Esophagus (tissue), 2 donors: ENCODE data around the gene MRGPRD. TPM values are rescaled to one million over a fixed set of nuclear protein-coding genes. Genes with fewer than 3 reads are reported as not detected.
A peak's percentile ranks its signal among the peaks of the same experiment; 100 is the strongest.

Experiments used
- H3K27ac ChIP-seq, 2 donors: one replicate each; pipeline ENCODE4 v1.5.1; 2013; ENCODE audit warnings: low read depth in 2 of 2, mild to moderate bottlenecking in 2 of 2, inconsistent platforms in 1 of 2, low read length in 1 of 2, moderate library complexity in 1 of 2
- H3K27me3 ChIP-seq, 2 donors: one replicate each; pipeline ENCODE4 v1.6.1; 2013; ENCODE audit warnings: low read length in 2 of 2, control low read depth in 1 of 2, mild to moderate bottlenecking in 1 of 2; ENCODE audit not compliant: insufficient read depth in 2 of 2, control insufficient read depth in 1 of 2
- H3K36me3 ChIP-seq, 2 donors: one replicate each; pipeline ENCODE4 v1.6.1; 2013; ENCODE audit warnings: low read length in 1 of 2; ENCODE audit not compliant: control insufficient read depth in 2 of 2, insufficient read depth in 2 of 2
- H3K4me1 ChIP-seq, 2 donors: one replicate each; pipeline ENCODE4 v1.6.1; 2013; ENCODE audit warnings: low read length in 1 of 2; ENCODE audit not compliant: control insufficient read depth in 2 of 2, insufficient read depth in 2 of 2
- H3K4me3 ChIP-seq, 2 donors: one replicate each; pipeline ENCODE4 v1.5.1; 2013; ENCODE audit warnings: low read length in 2 of 2, mild to moderate bottlenecking in 2 of 2, low read depth in 1 of 2, moderate library complexity in 1 of 2
- H3K9me3 ChIP-seq, 2 donors: one replicate each; pipeline ENCODE4 v1.6.1; 2013; ENCODE audit warnings: mild to moderate bottlenecking in 2 of 2, low read depth in 1 of 2, low read length in 1 of 2, moderate library complexity in 1 of 2; ENCODE audit not compliant: control insufficient read depth in 2 of 2, insufficient read depth in 1 of 2
- WGBS, 2 donors: extraction: QIAGEN DNeasy Blood & Tissue Kit; methylation state at CpG; one replicate each; pipeline ENCODE4 v1.1.7; 2013; 5-methylcytosine and 5-hydroxymethylcytosine counted together
- polyA plus RNA-seq, 2 donors: library from polyadenylated mRNA; stranded (reverse); fragments of 200-250 nt; gene quantifications; one replicate each; pipeline ENCODE4 v1.2.3, GENCODE V29; 2013
- donor health status: healthy with polysubstance abuse.
- donor health status: Bipolar disorder and iron deficiency.

Gene MRGPRD
- polyA plus RNA-seq, 2 donors, result not detected

- Histone ChIP-seq H3K27me3 (no peaks in the 10 kb centered on the region), H3K9me3 (no peaks in the 10 kb centered on the region), H3K36me3 (peaks cover 7 to 40% of the 10 kb centered on the region in 2 donors), H3K4me1 (no peaks in the 10 kb centered on the region), H3K4me3 (no peak overlapping the region), H3K27ac (peak overlapping the region; percentile 3 to 28)
- WGBS, 2 donors, result 84 to 86% methylated on average over 18 of the region's 18 CpGs
Observed at GRCh38 chr11:68941324-68942094, 39.3 kb downstream of the MRGPRD start.

- WGBS, 2 donors, result 86 to 90% methylated on average over 20 of the region's 20 CpGs
- H3K4me1 ChIP-seq, result no peaks in the 10 kb centered on the region
- H3K27ac ChIP-seq, result peak overlapping the region; percentile 3 to 28
- H3K9me3 ChIP-seq, result no peaks in the 10 kb centered on the region
- no peak overlapping the region for H3K4me3 ChIP-seq
- peaks cover 7 to 45% of the 10 kb centered on the region in 2 donors for H3K36me3 ChIP-seq
- H3K27me3 ChIP-seq, result no peaks in the 10 kb centered on the region
Observed at GRCh38 chr11:68940651-68941323, 40.0 kb downstream of the MRGPRD start.

- peaks cover 7 to 48% of the 10 kb centered on the region in 2 donors for H3K36me3 ChIP-seq
- H3K27ac ChIP-seq, result peak overlapping the region in 1 of 2 donors; percentile 20
- no peak overlapping the region for H3K4me3 ChIP-seq
- no peaks in the 10 kb centered on the region for H3K4me1 ChIP-seq
- H3K9me3 ChIP-seq, result no peaks in the 10 kb centered on the region
- no peaks in the 10 kb centered on the region for H3K27me3 ChIP-seq
- 83 to 85% methylated on average over 33 of the region's 33 CpGs for WGBS, 2 donors
Observed at GRCh38 chr11:68939583-68940555, 40.9 kb downstream of the MRGPRD start.

DNA sequence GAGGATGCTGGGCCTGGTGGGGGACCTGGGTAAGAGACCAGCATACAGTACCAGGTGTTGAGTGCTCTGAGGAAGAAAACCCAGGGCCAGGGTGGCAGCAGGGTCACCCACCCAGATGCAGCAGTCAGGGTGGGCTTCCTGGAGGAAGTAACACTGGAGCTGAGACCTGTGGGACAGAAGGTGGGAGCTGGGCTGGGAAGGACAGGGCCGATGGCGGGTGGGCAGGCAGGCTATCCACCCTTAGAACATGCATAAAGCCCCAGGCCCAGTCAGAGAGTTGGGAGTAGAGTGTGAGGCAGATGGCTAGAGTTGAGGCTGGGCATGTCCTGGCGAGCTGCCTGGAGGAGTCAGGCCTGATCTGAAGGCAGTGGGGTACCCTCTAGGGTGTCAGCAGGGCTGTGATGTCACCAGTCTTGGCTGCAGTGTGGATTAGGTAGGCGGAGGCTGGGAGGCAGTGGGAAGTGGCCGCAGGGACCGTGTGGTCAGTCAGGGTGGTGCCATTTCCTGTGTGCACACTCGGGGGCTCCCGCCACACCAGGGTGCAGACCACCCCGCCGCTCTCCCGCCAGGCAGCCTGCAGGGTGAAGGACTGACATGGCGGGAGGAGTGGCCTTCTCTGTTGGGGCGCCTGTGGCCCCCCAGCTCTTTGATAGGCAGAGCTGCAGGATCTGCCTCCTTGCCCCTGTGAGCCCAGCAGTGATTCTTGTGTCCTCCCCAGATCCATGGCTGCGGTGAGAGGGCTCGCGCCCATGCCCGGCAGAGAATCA, 41.8 kb downstream of the MRGPRD start:
- H3K4me3 ChIP-seq, result no peak overlapping the region
- H3K27me3 ChIP-seq, result no peaks in the 10 kb centered on the region
- H3K4me1 ChIP-seq, result no peaks in the 10 kb centered on the region
- peak overlapping the region in 1 of 2 donors; percentile 17 for H3K27ac ChIP-seq
- H3K9me3 ChIP-seq, result no peaks in the 10 kb centered on the region
- 87 to 88% methylated on average over 17 of the region's 17 CpGs for WGBS, 2 donors
- H3K36me3 ChIP-seq, result peaks cover 9 to 56% of the 10 kb centered on the region in 2 donors

DNA sequence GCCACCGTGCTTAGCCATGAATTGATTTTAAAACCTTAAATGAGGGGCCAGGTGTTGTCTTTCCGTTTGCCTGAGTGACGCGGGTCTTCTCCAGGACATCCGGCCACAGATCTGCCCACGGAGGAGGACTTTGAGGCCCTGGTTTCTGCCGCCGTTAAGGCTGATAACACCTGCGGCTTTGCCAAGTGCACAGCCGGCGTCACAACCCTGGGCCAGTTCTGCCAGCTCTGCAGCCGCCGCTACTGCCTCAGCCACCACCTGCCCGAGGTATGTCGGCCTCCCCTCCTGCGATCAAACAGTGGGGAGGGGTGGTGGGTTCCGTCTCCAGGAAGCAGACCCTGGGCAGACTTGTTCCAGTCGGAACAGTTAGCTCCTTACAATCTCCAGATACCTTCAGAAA, 42.7 kb downstream of the MRGPRD start:
- peaks cover 9 to 64% of the 10 kb centered on the region in 2 donors for H3K36me3 ChIP-seq
- no peaks in the 10 kb centered on the region for H3K4me1 ChIP-seq
- H3K27me3 ChIP-seq, result no peaks in the 10 kb centered on the region
- H3K4me3 ChIP-seq, result no peak overlapping the region
- no peak overlapping the region for H3K27ac ChIP-seq
- 90 to 91% methylated on average over 18 of the region's 18 CpGs for WGBS, 2 donors
- H3K9me3 ChIP-seq, result no peaks in the 10 kb centered on the region

DNA sequence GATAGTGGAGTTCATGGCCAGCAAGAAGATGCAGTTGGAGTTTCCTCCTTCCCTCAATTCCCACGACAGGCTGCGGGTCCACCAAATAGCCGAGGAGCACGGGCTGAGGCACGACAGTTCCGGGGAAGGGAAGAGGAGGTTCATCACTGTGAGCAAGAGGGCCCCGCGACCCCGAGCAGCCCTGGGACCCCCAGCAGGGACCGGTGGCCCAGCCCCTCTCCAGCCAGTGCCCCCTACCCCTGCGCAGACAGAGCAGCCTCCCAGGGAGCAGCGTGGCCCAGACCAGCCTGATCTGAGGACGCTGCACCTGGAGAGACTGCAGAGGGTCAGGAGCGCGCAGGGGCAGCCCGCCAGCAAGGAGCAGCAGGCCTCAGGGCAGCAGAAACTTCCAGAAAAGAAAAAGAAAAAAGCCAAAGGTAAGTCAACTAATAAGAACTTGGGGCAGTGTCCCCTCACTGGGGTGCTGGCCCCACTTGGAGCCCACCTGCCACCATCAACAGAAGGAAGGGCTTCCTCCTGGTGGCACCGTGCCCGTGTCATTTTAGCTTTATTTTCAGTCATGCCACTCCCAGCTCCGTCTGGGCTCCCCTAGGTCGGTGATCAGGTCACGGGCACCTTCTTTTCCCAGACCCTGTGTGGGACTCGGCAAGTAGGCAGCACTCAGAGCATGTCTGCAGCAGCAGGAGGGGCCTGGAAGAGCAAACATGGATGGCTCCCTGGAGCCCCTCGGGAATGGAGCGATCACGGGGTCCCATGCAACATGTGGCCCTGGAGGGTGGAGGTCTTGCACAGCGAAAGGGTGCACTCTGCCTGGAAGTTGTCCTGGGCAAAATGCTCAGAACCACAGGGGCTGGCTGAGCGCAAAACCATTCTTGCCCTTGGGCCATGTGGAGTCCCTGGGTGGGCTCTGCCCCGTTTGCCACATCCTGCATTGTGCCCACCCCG, 43.8 kb downstream of the MRGPRD start:
- H3K9me3 ChIP-seq, result no peaks in the 10 kb centered on the region
- H3K4me3 ChIP-seq, result no peak overlapping the region
- WGBS, 2 donors, result 92 to 94% methylated on average over 29 of the region's 29 CpGs
- no peaks in the 10 kb centered on the region for H3K27me3 ChIP-seq
- no peaks in the 10 kb centered on the region for H3K4me1 ChIP-seq
- H3K27ac ChIP-seq, result no peak overlapping the region
- peaks cover 9 to 67% of the 10 kb centered on the region in 2 donors for H3K36me3 ChIP-seq

DNA sequence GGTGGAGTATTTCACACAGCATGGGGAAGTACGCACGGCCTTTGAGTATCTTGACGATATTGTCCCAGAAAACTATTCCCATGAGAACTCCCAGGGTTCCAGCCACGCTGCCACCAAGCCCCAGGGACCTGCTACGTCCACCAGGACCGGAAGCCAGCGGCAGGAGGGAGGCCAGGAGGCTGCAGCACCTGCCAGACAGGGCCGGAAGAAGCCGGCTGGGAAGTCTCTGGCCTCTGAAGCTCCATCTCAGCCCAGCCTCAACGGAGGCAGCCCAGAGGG, 44.5 kb downstream of the MRGPRD start:
- Histone ChIP-seq H3K9me3 (no peaks in the 10 kb centered on the region), H3K27ac (no peak overlapping the region), H3K4me1 (no peaks in the 10 kb centered on the region), H3K4me3 (no peak overlapping the region), H3K27me3 (no peaks in the 10 kb centered on the region), H3K36me3 (peaks cover 9 to 71% of the 10 kb centered on the region in 2 donors)
- 88 to 95% methylated on average over 10 of the region's 10 CpGs for WGBS, 2 donors

GRCh38 chr11:68935516-68936357, 45.0 kb downstream of the MRGPRD start:
- WGBS, 2 donors, result 93 to 94% methylated on average over 29 of the region's 29 CpGs

More at GRCh38 chr11:68935516-68936357, 45.0 kb downstream of the MRGPRD start:
- no peak overlapping the region for H3K4me3 ChIP-seq
- H3K27ac ChIP-seq, result peak overlapping the region in 1 of 2 donors; percentile 6
- H3K27me3 ChIP-seq, result no peaks in the 10 kb centered on the region
- no peaks in the 10 kb centered on the region for H3K4me1 ChIP-seq
- no peaks in the 10 kb centered on the region for H3K9me3 ChIP-seq
- peaks cover 9 to 73% of the 10 kb centered on the region in 2 donors for H3K36me3 ChIP-seq
